Measurements from ENCODE around the gene LAMA3. TPM values are rescaled to one million over a fixed set of nuclear protein-coding genes. Genes with fewer than 3 reads are reported as not detected.

LAMA3 gene
- total and polyA plus RNA-seq, 2 experiments from 2014 or later = 3.9 to 4.9 TPM

- Mint-ChIP-seq H3K27me3 (ENCODE audit: insufficient read depth, low read depth, poor library complexity) (peaks cover 6% of the 10 kb centered on the region), H3K9me3 (no peaks in the 10 kb centered on the region; the same call in 2 of the 3 replicates), H3K4me3 (no peak overlapping the region), H3K27ac (no peak overlapping the region), H3K4me1 (peaks cover 4% of the 10 kb centered on the region; the same call in 2 of the 3 replicates), H3K36me3 (ENCODE audit: low read depth) (no peaks in the 10 kb centered on the region)
- ATAC-seq (peak; percentile 94), DNase-seq (ENCODE audit: low spot score) (peak; percentile 95)
- H3K27ac ChIP-seq (ENCODE audit: low read depth) = no peak overlapping the region
- H2AFZ ChIP-seq = peak overlapping the region; percentile 47; the same call in 1 of the 2 replicates
- H4K20me1 ChIP-seq (replicated peaks; ENCODE audit: insufficient read depth) = no peaks in the 10 kb centered on the region
- no peaks in the 10 kb centered on the region for H3K9me2 ChIP-seq (ENCODE audit: insufficient read depth)
- H3K4me3 ChIP-seq = no peak overlapping the region
- no peak overlapping the region for H3K4me2 ChIP-seq
- peak; percentile 90 to 99 for TF ChIP-seq CTCF (conservative IDR thresholded peaks at IDR 0.05; ENCODE audit: low read depth in 2 of 2)
- no peak for TF ChIP-seq ZNF114 (CRISPR knock-in tag; IDR thresholded peaks at IDR 0.05)
- peak; percentile 55 for TF ChIP-seq JUNB (IDR thresholded peaks at IDR 0.05; ENCODE audit: unreplicated experiment)
- peaks cover 7% of the 10 kb centered on the region; the same call in 1 of the 2 replicates for H3K4me1 ChIP-seq (ENCODE audit: insufficient read depth)
- no peaks in the 10 kb centered on the region for H3K27me3 ChIP-seq (ENCODE audit: insufficient read depth)
- H3F3A ChIP-seq (replicated peaks; ENCODE audit: low read depth) = no peaks in the 10 kb centered on the region
- H3K36me3 ChIP-seq (ENCODE audit: insufficient read depth) = no peaks in the 10 kb centered on the region
- H3K79me2 ChIP-seq (replicated peaks; ENCODE audit: insufficient read depth) = no peaks in the 10 kb centered on the region
Measured at GRCh38 chr18:23918395-23919032, 229.3 kb downstream of the LAMA3 start.

- H3K4me2 ChIP-seq = no peak overlapping the region
- H3K9me3 Mint-ChIP-seq = no peaks in the 10 kb centered on the region; the same call in 2 of the 3 replicates
- no peaks in the 10 kb centered on the region for H3K36me3 Mint-ChIP-seq (ENCODE audit: low read depth)
- DNase-seq (ENCODE audit: low spot score) (no peak), ATAC-seq (no peak)
- H3K4me3 ChIP-seq = no peak overlapping the region
- H3K9me2 ChIP-seq (ENCODE audit: insufficient read depth) = no peaks in the 10 kb centered on the region
- no peaks in the 10 kb centered on the region for H3K79me2 ChIP-seq (replicated peaks; ENCODE audit: insufficient read depth)
- H3F3A ChIP-seq (replicated peaks; ENCODE audit: low read depth) = no peaks in the 10 kb centered on the region
- H3K27ac ChIP-seq (ENCODE audit: low read depth) = no peak overlapping the region
- H3K4me1 ChIP-seq (ENCODE audit: insufficient read depth) = peaks cover 7% of the 10 kb centered on the region; the same call in 1 of the 2 replicates
- H3K27ac Mint-ChIP-seq = no peak overlapping the region
- H3K27me3 ChIP-seq (ENCODE audit: insufficient read depth) = no peaks in the 10 kb centered on the region
- H2AFZ ChIP-seq = 0 out of 2 replicates have a peak overlapping the region, but pooled peaks have one; percentile 20
- peaks cover 6% of the 10 kb centered on the region for H3K27me3 Mint-ChIP-seq (ENCODE audit: insufficient read depth, low read depth, poor library complexity)
- H3K36me3 ChIP-seq (ENCODE audit: insufficient read depth) = no peaks in the 10 kb centered on the region
- H3K4me3 Mint-ChIP-seq = no peak overlapping the region
- no peaks in the 10 kb centered on the region for H4K20me1 ChIP-seq (replicated peaks; ENCODE audit: insufficient read depth)
- H3K4me1 Mint-ChIP-seq = peaks cover 4% of the 10 kb centered on the region; the same call in 2 of the 3 replicates
- no peak for TF ChIP-seq ZNF331 (CRISPR knock-in tag; IDR thresholded peaks at IDR 0.05; ENCODE audit: low read depth)
- TF ChIP-seq EZH2phosphoT487 (IDR thresholded peaks at IDR 0.05; ENCODE audit: unreplicated experiment) = no peak
- TF ChIP-seq NANOG (IDR thresholded peaks at IDR 0.05; ENCODE audit: borderline replicate concordance) = no peak
- no peak for TF ChIP-seq POLR2AphosphoS5 (IDR thresholded peaks at IDR 0.05; ENCODE audit: low read depth)
- TF ChIP-seq CREB1 (CRISPR knock-in tag; IDR thresholded peaks at IDR 0.05; ENCODE audit: low read depth) = no peak
- no peak for TF ChIP-seq STAT1 (IDR thresholded peaks at IDR 0.05; ENCODE audit: unreplicated experiment)
- TF ChIP-seq ZNF462 (CRISPR knock-in tag; IDR thresholded peaks at IDR 0.05) = no peak
Measured at GRCh38 chr18:23920054-23920453, 230.8 kb downstream of the LAMA3 start.
